SK-N-MC (cell line): ENCODE results near the gene SCP2.
A peak's percentile ranks its signal among the peaks of the same experiment; 100 is the strongest.
"Not testable (repeated sequence)": the region's sequence is repeated elsewhere in the genome, so short reads cannot be mapped to it uniquely, and the experiment has no call there.

Experiments
- DNase-seq: peaks from one replicate; pipeline ENCODE4 v3.0.0-alpha.2; 2011; ENCODE audit warnings: low read depth, low spot score
- H3K27ac ChIP-seq: fragments of 200-600 bp; sonication (generic); 2 replicates; pipeline ENCODE4 v1.5.1; 2016; ENCODE audit warnings: mixed run types
- H3K36me3 ChIP-seq: fragments of 200-600 bp; sonication (generic); 2 replicates; pipeline ENCODE4 v1.6.1; 2017; ENCODE audit warnings: antibody characterized with exemption, low read length, mixed read lengths; ENCODE audit not compliant: insufficient read depth
- H3K4me3 ChIP-seq: fragments of 200-600 bp; sonication (generic); 2 replicates; pipeline ENCODE4 v1.5.1; 2016
- H3K9ac ChIP-seq: fragments of 200-600 bp; sonication (generic); 2 replicates; pipeline ENCODE4 v1.8.0; 2017; ENCODE audit warnings: mixed run types, mixed read lengths; ENCODE audit not compliant: insufficient read length
- H3K9me3 ChIP-seq: fragments of 200-600 bp; sonication (generic); 2 replicates; pipeline ENCODE4 v1.6.1; 2017; ENCODE audit warnings: low read depth, mild to moderate bottlenecking, antibody characterized with exemption, low read length, moderate library complexity, mixed read lengths
- EZH2 ChIP-seq: fragments of 200-600 bp; sonication (generic); IDR thresholded peaks from one replicate; pipeline ENCODE4 v1.6.1; 2017; ENCODE audit warnings: antibody characterized with exemption
- FOXP2 ChIP-seq: optimal IDR thresholded peaks from 2 replicates; pipeline ENCODE3; 2011; ENCODE audit warnings: mild to moderate bottlenecking, moderate library complexity; ENCODE audit not compliant: insufficient read depth; ENCODE audit errors: extremely low read length, control extremely low read depth
- POLR2AphosphoS5 ChIP-seq: IDR thresholded peaks from 2 replicates; pipeline ENCODE4 v1.6.1; 2012; ENCODE audit warnings: mild to moderate bottlenecking, low read depth, low read length, borderline replicate concordance

The SCP2 gene

GRCh38 chr1:52920791-52921291, 6.2 kb upstream of the SCP2 start:
- H3K27ac ChIP-seq: no peak overlapping the region
- H3K9me3 ChIP-seq: no peaks in the 10 kb centered on the region
- DNase-seq: no peak
- TF ChIP-seq EZH2: no peak
- TF ChIP-seq POLR2AphosphoS5: no peak
- no peak for TF ChIP-seq FOXP2
- H3K4me3 ChIP-seq: no peak overlapping the region
- H3K36me3 ChIP-seq: no peaks in the 10 kb centered on the region
- no peak overlapping the region for H3K9ac ChIP-seq

DNA sequence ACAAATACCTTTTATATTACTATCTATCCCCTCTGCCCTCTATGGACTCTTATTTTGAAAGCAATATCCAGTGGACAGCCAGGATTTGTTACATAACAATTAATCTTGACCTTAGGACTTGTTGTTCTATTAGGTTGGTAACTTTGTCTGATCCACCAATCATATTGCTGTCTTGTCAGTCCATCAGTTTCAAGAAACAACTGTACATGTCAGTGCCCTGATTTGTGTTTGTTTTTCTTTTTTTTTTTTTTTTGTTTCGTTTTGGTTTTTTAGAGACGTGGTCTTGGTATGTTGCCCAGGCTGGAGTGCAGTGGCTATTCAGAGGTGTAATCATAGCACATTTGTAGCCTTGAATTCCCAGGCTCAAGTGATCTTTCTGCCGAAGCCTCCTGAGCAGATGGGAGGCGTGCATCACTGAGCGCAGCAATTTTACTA, 1.5 kb upstream of the SCP2 start:
- no peaks in the 10 kb centered on the region for H3K36me3 ChIP-seq
- no peak overlapping the region for H3K27ac ChIP-seq
- no peak overlapping the region for H3K9ac ChIP-seq
- DNase-seq: no peak
- no peak for TF ChIP-seq EZH2
- no peak for TF ChIP-seq POLR2AphosphoS5
- TF ChIP-seq FOXP2: no peak
- H3K9me3 ChIP-seq: no peaks in the 10 kb centered on the region
- H3K4me3 ChIP-seq: no peak overlapping the region

GRCh38 chr1:52926864-52927211, 238 bp upstream of the SCP2 start:
- peak overlapping the region; percentile 89 for H3K4me3 ChIP-seq
- no peak overlapping the region for H3K9ac ChIP-seq
- H3K27ac ChIP-seq: no peak overlapping the region
- no peak for DNase-seq
- TF ChIP-seq FOXP2: no peak
- TF ChIP-seq EZH2: no peak
- TF ChIP-seq POLR2AphosphoS5: no peak
- no peaks in the 10 kb centered on the region for H3K9me3 ChIP-seq
- H3K36me3 ChIP-seq: no peaks in the 10 kb centered on the region

DNA sequence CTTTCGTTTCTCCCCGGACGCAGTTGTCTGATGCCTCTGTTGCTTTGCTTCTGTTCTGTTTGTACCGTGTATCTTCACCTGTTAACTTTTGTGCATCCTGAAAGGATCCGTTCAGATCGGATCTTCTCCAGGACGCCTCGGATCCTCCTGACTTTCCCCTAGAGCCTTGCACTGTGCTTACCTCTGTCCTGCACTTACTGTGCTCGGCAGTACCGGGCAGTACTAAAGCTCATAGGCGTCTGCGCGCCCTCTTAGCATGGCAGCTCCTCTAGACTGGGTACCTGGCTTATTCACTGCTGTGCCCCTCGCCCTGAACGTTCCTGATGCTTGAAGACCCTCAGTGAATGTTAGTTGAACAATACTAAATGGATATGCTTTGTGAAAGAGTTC, 934 bp downstream of the SCP2 start:
- H3K4me3 ChIP-seq: peak overlapping the region; percentile 89
- H3K9me3 ChIP-seq: no peaks in the 10 kb centered on the region
- H3K27ac ChIP-seq: no peak overlapping the region
- peak overlapping the region; percentile 82 for H3K9ac ChIP-seq
- no peak for DNase-seq
- TF ChIP-seq EZH2 (no peak), POLR2AphosphoS5 (no peak), FOXP2 (no peak)
- H3K36me3 ChIP-seq: no peaks in the 10 kb centered on the region

DNA sequence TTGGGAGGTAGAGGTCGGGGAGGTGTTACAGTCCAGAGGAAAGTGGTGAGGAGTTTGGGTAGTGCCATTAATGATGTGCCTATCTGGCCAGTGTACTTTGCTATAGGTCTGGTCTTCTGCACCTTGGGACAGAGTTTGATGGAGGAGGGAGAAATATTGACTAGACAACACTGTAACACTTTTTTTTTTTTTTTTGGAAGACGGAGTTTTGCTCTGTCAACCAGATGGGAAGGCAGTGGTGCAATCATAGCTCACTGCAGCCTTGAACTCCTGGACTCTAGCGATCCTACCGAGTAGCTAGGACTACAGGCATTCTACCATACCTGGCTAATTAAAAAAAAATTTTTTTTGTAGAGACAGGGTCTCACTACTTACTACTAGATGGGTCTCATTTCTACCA, 1.9 kb downstream of the SCP2 start:
- Histone ChIP-seq H3K9me3 (no peaks in the 10 kb centered on the region), H3K36me3 (no peaks in the 10 kb centered on the region), H3K9ac (no peak overlapping the region), H3K27ac (no peak overlapping the region), H3K4me3 (no peak overlapping the region)
- TF ChIP-seq EZH2: no peak
- TF ChIP-seq FOXP2: no peak
- TF ChIP-seq POLR2AphosphoS5: no peak
- no peak for DNase-seq

- Histone ChIP-seq H3K9me3 (no peaks in the 10 kb centered on the region), H3K9ac (no peak overlapping the region), H3K27ac (no peak overlapping the region), H3K36me3 (no peaks in the 10 kb centered on the region), H3K4me3 (no peak overlapping the region)
- DNase-seq: no peak
- no peak for TF ChIP-seq POLR2AphosphoS5
Observed at GRCh38 chr1:52937433-52938182, 10.5 kb downstream of the SCP2 start.

- H3K4me3 ChIP-seq: no peak overlapping the region
- H3K36me3 ChIP-seq: no peaks in the 10 kb centered on the region
- no peak for DNase-seq
- H3K9ac ChIP-seq: no peak overlapping the region
- no peaks in the 10 kb centered on the region for H3K9me3 ChIP-seq
- no peak overlapping the region for H3K27ac ChIP-seq
- TF ChIP-seq EZH2: no peak
- no peak for TF ChIP-seq FOXP2
- no peak for TF ChIP-seq POLR2AphosphoS5
Observed at GRCh38 chr1:52938183-52938451, 11.0 kb downstream of the SCP2 start.

- Histone ChIP-seq H3K9ac (no peak overlapping the region), H3K9me3 (no peaks in the 10 kb centered on the region; the same call in 1 of the 2 replicates), H3K36me3 (no peaks in the 10 kb centered on the region), H3K4me3 (no peak overlapping the region), H3K27ac (no peak overlapping the region)
- TF ChIP-seq FOXP2 (no peak), EZH2 (no peak), POLR2AphosphoS5 (no peak)
- no peak for DNase-seq
Observed at GRCh38 chr1:52943876-52944416, 16.9 kb downstream of the SCP2 start.

GRCh38 chr1:52944566-52944965, 17.5 kb downstream of the SCP2 start:
- no peaks in the 10 kb centered on the region; the same call in 1 of the 2 replicates for H3K9me3 ChIP-seq
- H3K27ac ChIP-seq: no peak overlapping the region
- TF ChIP-seq FOXP2 (no peak), EZH2 (no peak)
- no peaks in the 10 kb centered on the region for H3K36me3 ChIP-seq
- DNase-seq: no peak
- H3K4me3 ChIP-seq: no peak overlapping the region
- no peak overlapping the region for H3K9ac ChIP-seq

DNA sequence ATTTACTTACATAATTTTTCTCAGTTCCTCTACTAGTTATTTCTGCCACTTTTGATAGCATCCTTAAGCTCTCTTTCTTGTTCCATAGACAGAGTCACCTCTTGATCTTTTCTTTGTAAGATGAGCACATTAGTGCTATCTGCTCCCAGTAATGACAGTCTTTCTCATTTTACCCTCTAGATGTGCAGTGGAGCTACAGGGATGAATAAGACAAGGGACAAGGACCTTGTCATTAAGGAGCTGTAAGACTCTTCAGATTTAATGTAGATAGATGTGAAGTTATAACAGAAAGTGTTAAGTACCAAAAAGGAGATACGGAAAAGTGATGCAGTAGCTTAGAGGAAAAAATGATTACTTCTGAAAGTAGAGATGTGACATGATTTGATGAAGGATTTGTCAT, 20.4 kb downstream of the SCP2 start:
- TF ChIP-seq POLR2AphosphoS5: no peak

DNA sequence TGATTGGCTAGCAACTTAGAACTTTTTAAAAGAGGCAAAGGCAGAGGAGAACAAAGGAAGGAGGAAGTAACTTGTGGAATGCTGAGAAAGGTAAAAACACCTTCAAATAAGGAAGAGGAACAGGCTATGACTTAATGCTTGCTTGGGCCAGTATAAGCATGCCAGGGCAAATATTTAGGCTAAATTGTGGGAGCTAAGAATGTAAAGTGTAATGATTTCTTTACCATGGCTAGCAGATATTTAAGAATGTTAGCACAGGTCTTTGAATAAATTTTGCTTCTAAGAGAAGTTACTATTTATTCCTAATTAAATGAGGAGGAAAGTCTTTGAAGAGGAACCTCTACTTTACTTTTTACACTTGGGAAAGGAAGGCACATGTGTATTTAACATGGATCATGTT, 22.5 kb downstream of the SCP2 start:
- H3K4me3 ChIP-seq, H3K36me3 ChIP-seq, H3K27ac ChIP-seq, H3K9me3 ChIP-seq, H3K9ac ChIP-seq, DNase-seq: not testable (repeated sequence)

More for the DNA sequence above, 20.4 kb downstream of the SCP2 start:
- Histone ChIP-seq H3K9me3 (no peaks in the 10 kb centered on the region; the same call in 1 of the 2 replicates), H3K36me3 (no peaks in the 10 kb centered on the region), H3K4me3 (no peak overlapping the region), H3K27ac (no peak overlapping the region), H3K9ac (no peak overlapping the region)
- no peak for DNase-seq
